Stomach (tissue), 4 donors: ENCODE results near the gene HS3ST6.

ENCODE experiments used
- POLR2A ChIP-seq, 4 donors: fragments of 450-650 bp; IDR thresholded peaks; one replicate each; pipeline ENCODE4 v1.6.1; 2016; ENCODE audit warnings: antibody characterized with exemption in 4 of 4, control low read depth in 2 of 4, mild to moderate bottlenecking in 1 of 4, moderate library complexity in 1 of 4
- POLR2AphosphoS5 ChIP-seq, 3 donors: sonication (generic); formaldehyde crosslinking; IDR thresholded peaks; one replicate each; pipeline ENCODE4 v1.6.1; 2016; ENCODE audit warnings: antibody characterized with exemption in 3 of 3
- TF ChIP-seq, protein P1 (sequence below), 7 experiments: fragments of 450-650 bp in 4 of 7; fragments of 200-600 bp in 3 of 7; sonication (generic) in 3 of 7; IDR thresholded peaks; one replicate each; pipeline ENCODE4 v1.5.1; 2016 to 2019; ENCODE audit warnings: antibody characterized with exemption in 7 of 7, control low read depth in 2 of 7, mild to moderate bottlenecking in 1 of 7

DNA sequence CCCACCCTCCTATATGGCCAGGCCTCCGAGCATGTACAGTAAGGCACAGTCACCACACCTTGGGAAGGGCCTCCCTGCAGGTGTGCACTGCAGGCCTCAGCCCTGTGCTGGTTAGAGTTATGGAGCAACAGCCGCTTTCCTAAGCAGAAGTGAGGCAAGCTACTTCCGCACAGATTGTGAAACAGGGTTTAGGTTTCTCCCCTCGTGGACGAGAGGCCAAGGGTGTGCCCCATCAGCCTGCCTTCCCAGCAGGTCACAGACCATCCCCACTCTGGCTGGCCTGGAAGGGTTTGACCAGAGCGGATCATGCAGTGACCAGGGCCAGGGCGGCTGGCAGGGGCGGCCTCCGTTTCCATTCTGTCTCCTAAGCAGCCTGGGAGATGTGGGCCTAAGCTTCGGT, 20.1 kb upstream of the HS3ST6 start:
- TF ChIP-seq POLR2A (IDR thresholded peaks at IDR 0.05) (no peak), POLR2AphosphoS5 (IDR thresholded peaks at IDR 0.05) (no peak)
- TF ChIP-seq, protein P1, sequence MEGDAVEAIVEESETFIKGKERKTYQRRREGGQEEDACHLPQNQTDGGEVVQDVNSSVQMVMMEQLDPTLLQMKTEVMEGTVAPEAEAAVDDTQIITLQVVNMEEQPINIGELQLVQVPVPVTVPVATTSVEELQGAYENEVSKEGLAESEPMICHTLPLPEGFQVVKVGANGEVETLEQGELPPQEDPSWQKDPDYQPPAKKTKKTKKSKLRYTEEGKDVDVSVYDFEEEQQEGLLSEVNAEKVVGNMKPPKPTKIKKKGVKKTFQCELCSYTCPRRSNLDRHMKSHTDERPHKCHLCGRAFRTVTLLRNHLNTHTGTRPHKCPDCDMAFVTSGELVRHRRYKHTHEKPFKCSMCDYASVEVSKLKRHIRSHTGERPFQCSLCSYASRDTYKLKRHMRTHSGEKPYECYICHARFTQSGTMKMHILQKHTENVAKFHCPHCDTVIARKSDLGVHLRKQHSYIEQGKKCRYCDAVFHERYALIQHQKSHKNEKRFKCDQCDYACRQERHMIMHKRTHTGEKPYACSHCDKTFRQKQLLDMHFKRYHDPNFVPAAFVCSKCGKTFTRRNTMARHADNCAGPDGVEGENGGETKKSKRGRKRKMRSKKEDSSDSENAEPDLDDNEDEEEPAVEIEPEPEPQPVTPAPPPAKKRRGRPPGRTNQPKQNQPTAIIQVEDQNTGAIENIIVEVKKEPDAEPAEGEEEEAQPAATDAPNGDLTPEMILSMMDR (IDR thresholded peaks at IDR 0.05), result no peak
